IMR-90 (cell line): ENCODE measurements around the gene LCE6A.

Source experiments
- BHLHE40 ChIP-seq: fragments of 150-350 bp; IDR thresholded peaks from 2 replicates; pipeline ENCODE4 v1.6.1; 2016; ENCODE audit warnings: mild to moderate bottlenecking, low read depth, low read length
- CEBPB ChIP-seq: IDR thresholded peaks from 2 replicates; pipeline ENCODE4 v1.6.1; 2012; ENCODE audit warnings: low read depth, low read length, improper control_type of control experiment
- CHD1 ChIP-seq: IDR thresholded peaks from 2 replicates; pipeline ENCODE4 v1.6.1; 2012; ENCODE audit warnings: low read depth, low read length, improper control_type of control experiment
- FOS ChIP-seq: fragments of 150-350 bp; IDR thresholded peaks from 2 replicates; pipeline ENCODE4 v1.6.1; 2016; ENCODE audit warnings: low read depth, low read length
- MAZ ChIP-seq: IDR thresholded peaks from 2 replicates; pipeline ENCODE4 v1.6.1; 2012; ENCODE audit warnings: low read depth, mild to moderate bottlenecking, low read length, improper control_type of control experiment, moderate library complexity, borderline replicate concordance
- MXI1 ChIP-seq: IDR thresholded peaks from 2 replicates; pipeline ENCODE4 v1.6.1; 2012; ENCODE audit warnings: low read depth, mild to moderate bottlenecking, low read length, moderate library complexity, borderline replicate concordance
- POLR2A ChIP-seq: IDR thresholded peaks from 2 replicates; pipeline ENCODE4 v1.6.1; 2012; ENCODE audit warnings: mild to moderate bottlenecking, low read depth, low read length
- RAD21 ChIP-seq: IDR thresholded peaks from 2 replicates; pipeline ENCODE4 v1.6.1; 2012; ENCODE audit warnings: low read length, improper control_type of control experiment
- RCOR1 ChIP-seq: IDR thresholded peaks from 2 replicates; pipeline ENCODE4 v1.6.1; 2012; ENCODE audit warnings: mild to moderate bottlenecking, low read length, improper control_type of control experiment; ENCODE audit not compliant: insufficient replicate concordance
- RFX5 ChIP-seq: IDR thresholded peaks from 2 replicates; pipeline ENCODE4 v1.8.0; 2012; ENCODE audit warnings: low read depth, mild to moderate bottlenecking, low read length, moderate library complexity
- SMC3 ChIP-seq: fragments of 150-350 bp; IDR thresholded peaks from 2 replicates; pipeline ENCODE4 v1.6.1; 2016; ENCODE audit warnings: low read depth, mild to moderate bottlenecking, antibody characterized with exemption, low read length, moderate library complexity
- TF ChIP-seq, protein P1 (sequence below): conservative IDR thresholded peaks from 2 replicates; pipeline ENCODE4 v1.5.1; 2012; ENCODE audit warnings: mild to moderate bottlenecking, low read depth, low read length, improper control_type of control experiment
- TF ChIP-seq, protein P2 (sequence below): fragments of 150-350 bp; IDR thresholded peaks from 2 replicates; pipeline ENCODE4 v1.6.1; 2016; ENCODE audit warnings: low read depth, mild to moderate bottlenecking, low read length, moderate library complexity, borderline replicate concordance
- TF ChIP-seq, protein P3 (sequence below): fragments of 150-350 bp; IDR thresholded peaks from 2 replicates; pipeline ENCODE4 v1.6.1; 2017; ENCODE audit warnings: mild to moderate bottlenecking, antibody characterized with exemption, low read length, low read depth

DNA sequence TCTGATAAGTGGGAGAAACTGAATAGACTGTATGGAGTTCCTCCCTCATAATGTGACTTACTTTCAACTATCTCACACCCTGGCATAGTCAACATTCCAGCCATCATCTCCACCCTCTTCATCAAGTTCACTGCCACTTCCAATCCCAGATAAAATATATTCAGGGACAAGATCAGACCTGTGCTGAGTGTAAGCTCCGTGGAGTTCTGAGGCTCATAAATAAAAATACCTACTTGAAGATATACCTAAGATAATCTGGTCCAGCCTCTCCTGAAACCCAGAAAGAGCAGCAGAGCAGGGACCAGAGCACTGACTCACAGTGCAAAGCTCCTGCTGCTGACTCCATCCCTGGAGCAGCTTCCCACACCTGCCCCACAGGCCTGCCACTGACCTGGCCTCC is 15.4 kb downstream of the LCE6A start:
- TF ChIP-seq, protein P1, sequence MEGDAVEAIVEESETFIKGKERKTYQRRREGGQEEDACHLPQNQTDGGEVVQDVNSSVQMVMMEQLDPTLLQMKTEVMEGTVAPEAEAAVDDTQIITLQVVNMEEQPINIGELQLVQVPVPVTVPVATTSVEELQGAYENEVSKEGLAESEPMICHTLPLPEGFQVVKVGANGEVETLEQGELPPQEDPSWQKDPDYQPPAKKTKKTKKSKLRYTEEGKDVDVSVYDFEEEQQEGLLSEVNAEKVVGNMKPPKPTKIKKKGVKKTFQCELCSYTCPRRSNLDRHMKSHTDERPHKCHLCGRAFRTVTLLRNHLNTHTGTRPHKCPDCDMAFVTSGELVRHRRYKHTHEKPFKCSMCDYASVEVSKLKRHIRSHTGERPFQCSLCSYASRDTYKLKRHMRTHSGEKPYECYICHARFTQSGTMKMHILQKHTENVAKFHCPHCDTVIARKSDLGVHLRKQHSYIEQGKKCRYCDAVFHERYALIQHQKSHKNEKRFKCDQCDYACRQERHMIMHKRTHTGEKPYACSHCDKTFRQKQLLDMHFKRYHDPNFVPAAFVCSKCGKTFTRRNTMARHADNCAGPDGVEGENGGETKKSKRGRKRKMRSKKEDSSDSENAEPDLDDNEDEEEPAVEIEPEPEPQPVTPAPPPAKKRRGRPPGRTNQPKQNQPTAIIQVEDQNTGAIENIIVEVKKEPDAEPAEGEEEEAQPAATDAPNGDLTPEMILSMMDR: no peak
- TF ChIP-seq POLR2A (no peak), MAZ (no peak), MXI1 (no peak), FOS (no peak), RCOR1 (no peak), SMC3 (no peak), CEBPB (no peak), RFX5 (no peak), RAD21 (no peak), BHLHE40 (no peak), CHD1 (no peak)
- TF ChIP-seq, protein P2, sequence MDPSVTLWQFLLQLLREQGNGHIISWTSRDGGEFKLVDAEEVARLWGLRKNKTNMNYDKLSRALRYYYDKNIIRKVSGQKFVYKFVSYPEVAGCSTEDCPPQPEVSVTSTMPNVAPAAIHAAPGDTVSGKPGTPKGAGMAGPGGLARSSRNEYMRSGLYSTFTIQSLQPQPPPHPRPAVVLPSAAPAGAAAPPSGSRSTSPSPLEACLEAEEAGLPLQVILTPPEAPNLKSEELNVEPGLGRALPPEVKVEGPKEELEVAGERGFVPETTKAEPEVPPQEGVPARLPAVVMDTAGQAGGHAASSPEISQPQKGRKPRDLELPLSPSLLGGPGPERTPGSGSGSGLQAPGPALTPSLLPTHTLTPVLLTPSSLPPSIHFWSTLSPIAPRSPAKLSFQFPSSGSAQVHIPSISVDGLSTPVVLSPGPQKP: no peak
- TF ChIP-seq, protein P3, sequence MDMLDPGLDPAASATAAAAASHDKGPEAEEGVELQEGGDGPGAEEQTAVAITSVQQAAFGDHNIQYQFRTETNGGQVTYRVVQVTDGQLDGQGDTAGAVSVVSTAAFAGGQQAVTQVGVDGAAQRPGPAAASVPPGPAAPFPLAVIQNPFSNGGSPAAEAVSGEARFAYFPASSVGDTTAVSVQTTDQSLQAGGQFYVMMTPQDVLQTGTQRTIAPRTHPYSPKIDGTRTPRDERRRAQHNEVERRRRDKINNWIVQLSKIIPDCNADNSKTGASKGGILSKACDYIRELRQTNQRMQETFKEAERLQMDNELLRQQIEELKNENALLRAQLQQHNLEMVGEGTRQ: no peak
